ENCODE measurements around the gene NT5DC4. TPM values are rescaled to one million over a fixed set of nuclear protein-coding genes. Genes with fewer than 3 reads are reported as not detected.
"Not testable (repeated sequence)": the region's sequence is repeated elsewhere in the genome, so short reads cannot be mapped to it uniquely, and the experiment has no call there.

The NT5DC4 gene
- total RNA-seq, 1 experiment from 2014 or later = not detected

DNA sequence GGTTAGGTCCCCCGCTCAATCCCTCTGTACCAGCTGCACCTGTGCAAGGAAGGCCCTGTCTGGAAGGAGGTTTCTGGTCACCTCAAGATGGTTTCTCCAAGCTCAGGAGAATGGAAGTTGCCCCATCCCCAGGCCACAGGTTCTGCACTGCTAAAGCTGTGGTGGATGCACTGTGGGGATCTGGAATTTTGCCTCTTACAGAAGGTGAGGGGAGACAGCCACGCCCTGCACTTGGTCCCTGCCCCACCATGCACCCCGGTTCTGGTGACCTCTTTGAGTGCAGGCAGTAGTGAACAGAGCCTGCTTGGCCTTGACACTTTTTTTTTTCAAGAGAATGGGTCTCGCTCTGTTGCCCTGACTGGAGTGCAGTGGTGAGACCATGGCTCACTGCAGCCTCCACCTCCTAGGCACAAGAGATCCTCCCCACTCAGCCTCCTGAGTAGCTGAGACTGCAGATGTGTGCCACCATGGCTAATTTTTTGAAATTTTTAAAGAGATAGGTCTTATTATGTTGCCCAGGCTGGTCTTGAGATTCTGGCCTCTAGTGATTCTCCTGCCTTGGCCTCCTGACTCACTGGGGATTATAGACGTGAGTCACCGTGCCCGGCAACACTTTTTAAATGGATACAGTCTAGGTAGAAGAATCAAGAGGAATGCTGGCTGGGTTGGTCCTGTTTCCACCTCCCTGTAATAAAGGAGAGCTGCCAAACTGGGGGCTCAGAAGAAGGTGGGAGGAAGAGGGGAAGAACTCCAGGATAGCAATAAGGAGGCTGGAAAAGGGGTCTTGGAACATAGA is 5.8 kb upstream of the NT5DC4 start:
- H3K9me3 Mint-ChIP-seq (ENCODE audit: unreplicated experiment) = no peaks in the 10 kb centered on the region

DNA sequence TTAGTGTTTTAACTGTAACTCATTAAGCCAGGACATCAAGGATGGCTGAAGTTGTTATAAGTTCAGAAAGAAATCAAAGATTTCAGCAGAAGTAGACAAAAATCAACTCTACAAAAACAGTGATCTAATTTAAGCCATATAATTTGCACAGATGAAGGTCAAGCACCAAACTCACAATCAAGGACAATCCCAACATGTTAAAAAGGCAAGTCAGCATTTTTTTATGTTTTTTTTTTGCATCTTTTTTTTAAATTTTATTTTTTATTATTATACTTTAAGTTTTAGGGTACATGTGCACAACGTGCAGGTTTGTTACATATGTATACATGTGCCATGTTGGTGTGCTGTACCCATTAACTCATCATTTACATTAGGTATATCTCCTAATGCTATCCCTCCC is 4.7 kb upstream of the NT5DC4 start:
- H3K4me3 Mint-ChIP-seq (ENCODE audit: unreplicated experiment); H3K9me3 Mint-ChIP-seq (ENCODE audit: unreplicated experiment); intact Hi-C loops (cut with micrococcal nuclease); H3K27me3 Mint-ChIP-seq (ENCODE audit: insufficient read depth, unreplicated experiment); DNase-seq (ENCODE audit: unreplicated experiment); BruUV-seq (replicated peaks); H3K36me3 Mint-ChIP-seq (ENCODE audit: insufficient read depth, unreplicated experiment); H3K4me1 Mint-ChIP-seq (ENCODE audit: insufficient read depth, unreplicated experiment); H3K27ac Mint-ChIP-seq (ENCODE audit: low read depth, unreplicated experiment); POLR2A ChIA-PET: not testable (repeated sequence)
- CTCF ChIA-PET = interaction anchor here (0.9 to 1.3 kb wide), 3 partner anchors 9 to 116 kb away, joined by 4 read pairs; no protein-coding TSS in a partner anchor

More for the DNA sequence above, 5.8 kb upstream of the NT5DC4 start:
- ChIA-PET CTCF (interaction anchor here (0.6 to 1.3 kb wide), 5 partner anchors 10 to 171 kb away, joined by 3 to 4 read pairs (median 4); no protein-coding TSS in a partner anchor), POLR2A (interaction anchor here (0.8 kb wide), 1 partner anchor 91 kb away, joined by 3 read pairs; no protein-coding TSS in a partner anchor)
- no peaks in the 10 kb centered on the region for H3K36me3 Mint-ChIP-seq (ENCODE audit: insufficient read depth, unreplicated experiment)
- TF ChIP-seq, protein P1, sequence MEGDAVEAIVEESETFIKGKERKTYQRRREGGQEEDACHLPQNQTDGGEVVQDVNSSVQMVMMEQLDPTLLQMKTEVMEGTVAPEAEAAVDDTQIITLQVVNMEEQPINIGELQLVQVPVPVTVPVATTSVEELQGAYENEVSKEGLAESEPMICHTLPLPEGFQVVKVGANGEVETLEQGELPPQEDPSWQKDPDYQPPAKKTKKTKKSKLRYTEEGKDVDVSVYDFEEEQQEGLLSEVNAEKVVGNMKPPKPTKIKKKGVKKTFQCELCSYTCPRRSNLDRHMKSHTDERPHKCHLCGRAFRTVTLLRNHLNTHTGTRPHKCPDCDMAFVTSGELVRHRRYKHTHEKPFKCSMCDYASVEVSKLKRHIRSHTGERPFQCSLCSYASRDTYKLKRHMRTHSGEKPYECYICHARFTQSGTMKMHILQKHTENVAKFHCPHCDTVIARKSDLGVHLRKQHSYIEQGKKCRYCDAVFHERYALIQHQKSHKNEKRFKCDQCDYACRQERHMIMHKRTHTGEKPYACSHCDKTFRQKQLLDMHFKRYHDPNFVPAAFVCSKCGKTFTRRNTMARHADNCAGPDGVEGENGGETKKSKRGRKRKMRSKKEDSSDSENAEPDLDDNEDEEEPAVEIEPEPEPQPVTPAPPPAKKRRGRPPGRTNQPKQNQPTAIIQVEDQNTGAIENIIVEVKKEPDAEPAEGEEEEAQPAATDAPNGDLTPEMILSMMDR (IDR thresholded peaks at IDR 0.05; ENCODE audit: unreplicated experiment) = no peak
- intact Hi-C loops (cut with micrococcal nuclease) = no loop called here
- no peaks in the 10 kb centered on the region for H3K27me3 Mint-ChIP-seq (ENCODE audit: insufficient read depth, unreplicated experiment)
- no peak overlapping the region for H3K4me3 Mint-ChIP-seq (ENCODE audit: unreplicated experiment)
- no peak overlapping the region for H3K27ac Mint-ChIP-seq (ENCODE audit: low read depth, unreplicated experiment)
- peak; percentile 76 for DNase-seq (ENCODE audit: unreplicated experiment)
- H3K4me1 Mint-ChIP-seq (ENCODE audit: insufficient read depth, unreplicated experiment) = peaks cover 7% of the 10 kb centered on the region
- no TSS peak for BruUV-seq (replicated peaks)

DNA sequence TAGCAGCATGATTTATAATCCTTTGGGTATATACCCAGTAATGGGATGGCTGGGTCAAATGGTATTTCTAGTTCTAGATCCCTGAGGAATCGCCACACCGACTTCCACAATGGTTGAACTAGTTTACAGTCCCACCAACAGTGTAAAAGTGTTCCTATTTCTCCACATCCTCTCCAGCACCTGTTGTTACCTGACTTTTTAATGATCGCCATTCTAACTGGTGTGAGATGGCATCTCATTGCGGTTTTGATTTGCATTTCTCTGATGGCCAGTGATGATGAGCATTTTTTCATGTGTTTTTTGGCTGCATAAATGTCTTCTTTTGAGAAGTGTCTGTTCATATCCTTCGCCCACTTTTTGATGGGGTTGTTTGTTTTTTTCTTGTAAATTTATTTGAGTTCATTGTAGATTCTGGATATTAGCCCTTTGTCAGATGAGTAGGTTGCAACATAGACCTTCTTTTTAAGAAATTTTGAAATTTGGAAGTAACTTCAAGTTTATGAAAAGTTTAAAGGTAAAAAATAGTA is 3.9 kb upstream of the NT5DC4 start:
- CTCF ChIA-PET = not testable (repeated sequence)

GRCh38 chr2:112718863-112719370 is 1.9 kb upstream of the NT5DC4 start:
- intact Hi-C loops (cut with micrococcal nuclease) = no loop called here
- no peak overlapping the region for H3K4me3 Mint-ChIP-seq (ENCODE audit: unreplicated experiment)

More for the DNA sequence above, 3.9 kb upstream of the NT5DC4 start:
- H3K27ac Mint-ChIP-seq (ENCODE audit: low read depth, unreplicated experiment); H3K9me3 Mint-ChIP-seq (ENCODE audit: unreplicated experiment); DNase-seq (ENCODE audit: unreplicated experiment); POLR2A ChIA-PET; H3K4me1 Mint-ChIP-seq (ENCODE audit: insufficient read depth, unreplicated experiment); BruUV-seq (replicated peaks); intact Hi-C loops (cut with micrococcal nuclease); H3K27me3 Mint-ChIP-seq (ENCODE audit: insufficient read depth, unreplicated experiment); H3K36me3 Mint-ChIP-seq (ENCODE audit: insufficient read depth, unreplicated experiment); H3K4me3 Mint-ChIP-seq (ENCODE audit: unreplicated experiment): not testable (repeated sequence)

More at GRCh38 chr2:112718863-112719370, 1.9 kb upstream of the NT5DC4 start:
- Mint-ChIP-seq H3K4me1 (ENCODE audit: insufficient read depth, unreplicated experiment) (no peaks in the 10 kb centered on the region), H3K27ac (ENCODE audit: low read depth, unreplicated experiment) (no peak overlapping the region), H3K36me3 (ENCODE audit: insufficient read depth, unreplicated experiment) (no peaks in the 10 kb centered on the region), H3K9me3 (ENCODE audit: unreplicated experiment) (no peaks in the 10 kb centered on the region), H3K27me3 (ENCODE audit: insufficient read depth, unreplicated experiment) (no peaks in the 10 kb centered on the region)
- TF ChIP-seq, protein P1 (IDR thresholded peaks at IDR 0.05; ENCODE audit: unreplicated experiment) = no peak
- DNase-seq (ENCODE audit: unreplicated experiment) = no peak
- POLR2A ChIA-PET = interaction anchor here (0.6 kb wide), 1 partner anchor 26 kb away, joined by 3 read pairs; no protein-coding TSS in a partner anchor
- no TSS peak for BruUV-seq (replicated peaks)
- CTCF ChIA-PET = interaction anchor here (1.5 kb wide), 1 partner anchor 27 kb away, joined by 3 read pairs; no protein-coding TSS in a partner anchor

Data from MCF 10A (cell line).